Lung (tissue), 12 donors: ENCODE data around the gene TEC. TPM values are rescaled to one million over a fixed set of nuclear protein-coding genes. Genes with fewer than 3 reads are reported as not detected.

Experiments used
- ATAC-seq: fragments of 200-7000 bp; cut with Tn5 transposase; one replicate; pipeline ENCODE4 v1.9.1; 2020; ENCODE audit warnings: moderate number of reproducible peaks; ENCODE audit not compliant: insufficient read depth, low FRiP score
- DNase-seq, 3 donors: peaks; one replicate each; pipeline ENCODE4 v3.0.0-alpha.2; 2013 to 2017
- H3K27ac ChIP-seq, 2 donors: one replicate each; pipeline ENCODE4 v1.5.1; 2013; ENCODE audit warnings: mild to moderate bottlenecking in 2 of 2, moderate library complexity in 2 of 2, control low read depth in 1 of 2, inconsistent platforms in 1 of 2, low read depth in 1 of 2, low read length in 1 of 2
- H3K27me3 ChIP-seq, 3 donors: one replicate each; pipeline ENCODE4 v1.5.1; 2013; ENCODE audit warnings: low read length in 2 of 3; ENCODE audit not compliant: control insufficient read depth in 3 of 3, insufficient read depth in 3 of 3
- H3K36me3 ChIP-seq, 4 donors: one replicate each; pipeline ENCODE4 v1.5.1; 2013; ENCODE audit warnings: low read length in 4 of 4, mild to moderate bottlenecking in 1 of 4, moderate library complexity in 1 of 4; ENCODE audit not compliant: control insufficient read depth in 4 of 4, insufficient read depth in 4 of 4
- H3K4me1 ChIP-seq, 5 donors: one replicate each; pipeline ENCODE4 v1.5.1; 2013; ENCODE audit warnings: low read length in 5 of 5, mild to moderate bottlenecking in 2 of 5, moderate library complexity in 1 of 5; ENCODE audit not compliant: control insufficient read depth in 5 of 5, insufficient read depth in 5 of 5
- H3K4me3 ChIP-seq: one replicate; pipeline ENCODE4 v1.5.1; 2013; ENCODE audit warnings: mild to moderate bottlenecking, control low read depth, moderate library complexity
- H3K9ac ChIP-seq, 2 donors: one replicate each; pipeline ENCODE4 v1.5.1; 2013; ENCODE audit warnings: low read length in 2 of 2, control low read depth in 1 of 2; ENCODE audit not compliant: insufficient read depth in 1 of 2
- H3K9me3 ChIP-seq, 4 donors: one replicate each; pipeline ENCODE4 v1.5.1; 2013; ENCODE audit warnings: low read length in 3 of 4, mild to moderate bottlenecking in 1 of 4, moderate library complexity in 1 of 4; ENCODE audit not compliant: control insufficient read depth in 4 of 4, insufficient read depth in 3 of 4
- CTCF ChIP-seq: IDR thresholded peaks from 2 replicates; pipeline ENCODE4 v1.5.1; 2012; ENCODE audit warnings: mild to moderate bottlenecking; ENCODE audit errors: control extremely low read depth, extremely low read depth
- WGBS, 2 donors: extraction: QIAGEN DNeasy Blood & Tissue Kit; methylation state at CpG; one replicate each; pipeline ENCODE4 v1.1.7; 2013; 5-methylcytosine and 5-hydroxymethylcytosine counted together
- polyA plus RNA-seq, 2 donors: library from polyadenylated mRNA; stranded (reverse); fragments of 200-250 nt; gene quantifications; one replicate each; pipeline ENCODE4 v1.2.1, GENCODE V29; 2013
- total RNA-seq, 2 donors: library from RNA; depleted of rRNA in 1 of 2; stranded (reverse); fragments of >200 nt in 1 of 2; gene quantifications; one replicate each; pipeline ENCODE4 v1.2.1, GENCODE V29; 2014 to 2021
- donor health status: control.
- donor health status: control.
- donor health status: Bipolar disorder and iron deficiency.
- donor health status: healthy.
- donor health status: DM: yes; HTN: yes; CAD: no.

Gene TEC
- total and polyA plus RNA-seq, 4 donors: 2.0 to 19.8 (median 3.1) TPM

GRCh38 chr4:48247878-48248558, 21.6 kb downstream of the TEC start:
- Histone ChIP-seq H3K27ac (no peak overlapping the region), H3K27me3 (no peaks in the 10 kb centered on the region), H3K9ac (no peak overlapping the region), H3K9me3 (peaks cover 0 to 2% (median 0%) of the 10 kb centered on the region in 4 donors), H3K36me3 (no peaks in the 10 kb centered on the region), H3K4me1 (peaks cover 0 to 23% (median 9%) of the 10 kb centered on the region in 5 donors), H3K4me3 (no peak overlapping the region)
- no peak for DNase-seq
- no peak for TF ChIP-seq CTCF
- no peak for ATAC-seq
- 85% methylated on average over 5 of the region's 5 CpGs for WGBS, 2 donors

GRCh38 chr4:48247142-48247877, 22.3 kb downstream of the TEC start:
- Histone ChIP-seq H3K27me3 (no peaks in the 10 kb centered on the region), H3K4me3 (no peak overlapping the region), H3K9me3 (peaks cover 0 to 2% (median 0%) of the 10 kb centered on the region in 4 donors), H3K9ac (no peak overlapping the region), H3K4me1 (peaks cover 0 to 23% (median 9%) of the 10 kb centered on the region in 5 donors), H3K27ac (no peak overlapping the region), H3K36me3 (no peaks in the 10 kb centered on the region)
- WGBS, 2 donors: 59 to 74% methylated on average over 7 of the region's 7 CpGs
- no peak for TF ChIP-seq CTCF
- DNase-seq (no peak), ATAC-seq (no peak)

GRCh38 chr4:48244665-48245064, 25.0 kb downstream of the TEC start:
- ATAC-seq (no peak), DNase-seq (no peak)
- no peaks in the 10 kb centered on the region for H3K9me3 ChIP-seq
- no peak for TF ChIP-seq CTCF
- no peak overlapping the region for H3K27ac ChIP-seq
- no peaks in the 10 kb centered on the region for H3K27me3 ChIP-seq
- H3K4me3 ChIP-seq: no peak overlapping the region
- 95 to 100% methylated on average over 4 of the region's 4 CpGs for WGBS, 2 donors
- no peaks in the 10 kb centered on the region for H3K36me3 ChIP-seq
- no peak overlapping the region for H3K9ac ChIP-seq
- peaks cover 0 to 20% (median 5%) of the 10 kb centered on the region in 5 donors for H3K4me1 ChIP-seq
